Measurements from ENCODE around the gene TUSC2. TPM values are rescaled to one million over a fixed set of nuclear protein-coding genes. Genes with fewer than 3 reads are reported as not detected.

TUSC2 gene
- total and polyA plus RNA-seq, 10 of the 15 experiments (the other 5 are each of a cell fraction or from before 2014, with no cell fraction given) = 4.0 to 73.8 (median 34.3) TPM

DNA sequence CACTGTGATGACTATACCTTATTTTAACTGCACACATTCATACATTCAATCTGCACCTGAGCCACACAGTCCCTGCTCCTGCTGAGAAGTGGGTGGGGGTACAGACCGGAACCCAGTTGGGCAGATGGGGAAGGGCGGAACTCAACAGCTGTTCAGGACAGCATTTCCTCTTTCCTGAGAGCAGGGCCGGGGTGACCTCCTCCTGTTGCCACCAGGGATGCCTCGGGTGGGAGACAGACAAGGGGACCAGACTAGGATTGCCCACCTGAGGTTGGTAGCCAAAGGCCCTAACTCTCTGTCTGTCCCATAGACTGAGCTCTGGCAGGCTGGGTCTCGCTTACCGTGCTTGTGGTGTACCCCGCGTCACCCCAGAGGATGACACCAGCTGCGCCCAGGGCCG is 9.4 kb downstream of the TUSC2 start (continued):
- TF ChIP-seq E2F8 (IDR thresholded peaks at IDR 0.05; ENCODE audit: low read depth, partially characterized antibody) (no peak), KDM1A (IDR thresholded peaks at IDR 0.05; ENCODE audit: borderline replicate concordance) (no peak), ZNF24 (IDR thresholded peaks at IDR 0.05) (no peak), JUND (IDR thresholded peaks at IDR 0.05; ENCODE audit: low read depth, low read length) (no peak), RAD51 (IDR thresholded peaks at IDR 0.05) (no peak)

DNA sequence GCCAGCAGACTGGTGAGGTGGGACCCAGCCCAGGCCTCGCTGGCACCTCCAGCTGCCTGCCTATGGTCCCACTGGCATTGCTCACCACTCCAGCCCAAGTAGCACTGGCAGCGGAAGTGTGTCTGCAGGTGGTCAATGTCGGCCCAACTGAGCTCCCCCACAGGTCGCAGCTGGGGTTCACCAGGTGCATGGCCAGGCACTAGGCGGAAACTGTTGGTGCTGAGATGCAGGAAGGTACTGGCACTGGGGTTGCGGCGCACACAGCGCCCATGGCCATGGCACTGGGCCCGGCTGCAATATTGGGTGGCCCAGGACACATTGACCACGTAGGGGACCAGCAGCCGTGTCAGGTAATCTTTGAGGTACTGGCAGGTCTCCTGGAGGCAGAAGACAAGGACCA is 9.9 kb downstream of the TUSC2 start:
- no peaks in the 10 kb centered on the region for H4K20me1 ChIP-seq (ENCODE audit: control insufficient read depth, insufficient read depth)
- ChIA-PET CTCF (interaction anchor here (1.2 to 1.8 kb wide), 4 partner anchors 10 to 72 kb away, joined by 3 to 8 read pairs (median 4); partner anchors contain the start of genes HYAL3, NAA80 and TUSC2), SMC1A (ENCODE audit: uncharacterized antibody, unreplicated experiment) (interaction anchor here (1.8 kb wide), 1 partner anchor 19 kb away, joined by 4 read pairs; the partner anchor contains the start of genes HYAL3 and NAA80), POLR2A (interaction anchor here (1.0 to 1.9 kb wide), 3 partner anchors 19 to 58 kb away, joined by 3 to 7 read pairs (median 5); partner anchors contain the start of genes HYAL3 and NAA80), RAD21 (ENCODE audit: unreplicated experiment) (no interaction called here)
- no peaks in the 10 kb centered on the region for H3K27me3 ChIP-seq (replicated peaks in 1 of 2; ENCODE audit: control insufficient read depth in 2 of 2, insufficient read depth in 2 of 2, low read length in 1 of 2)
- no peak overlapping the region for H3K4me2 ChIP-seq (ENCODE audit: control insufficient read depth, insufficient read depth)
- no TSS peak for BruUV-seq (replicated peaks)
- no peak for FAIRE-seq
- no peak for ATAC-seq
- no peak overlapping the region for H3K9ac ChIP-seq (ENCODE audit: control insufficient read depth, insufficient read depth, low read length)
- no peak overlapping the region for H3K4me3 ChIP-seq
- H3K36me3 ChIP-seq (ENCODE audit: control insufficient read depth in 2 of 2, insufficient read depth in 2 of 2, low read length in 1 of 2) = peaks cover 0 to 2% of the 10 kb centered on the region in 2 experiments; a peak in 2 of 4 replicates
- intact Hi-C loops (cut with micrococcal nuclease; ENCODE audit: unreplicated experiment) (no loop called here), in situ Hi-C loops (cut with MboI) (no loop called here)
- 87% methylated on average over 11 of the region's 11 CpGs for WGBS (ENCODE audit: insufficient coverage, insufficient replicate concordance, low lambda C conversion rate, missing lambda C conversion rate)
- H3K79me2 ChIP-seq (ENCODE audit: control insufficient read depth, insufficient read depth, low read length) = peaks cover 5% of the 10 kb centered on the region
- no peak for DNase-seq (ENCODE audit: low read depth, low spot score)
- no peaks in the 10 kb centered on the region for H3K9me3 ChIP-seq (replicated peaks; ENCODE audit: control insufficient read depth, insufficient read depth, low read length)
- TF ChIP-seq PAX8 (IDR thresholded peaks at IDR 0.05) = no peak
- no peak for TF ChIP-seq SIX5 (IDR thresholded peaks at IDR 0.05; ENCODE audit: low read depth, low read length, severe bottlenecking)
- no peak for TF ChIP-seq NFXL1 (IDR thresholded peaks at IDR 0.05; ENCODE audit: borderline replicate concordance)
- TF ChIP-seq, protein P1, sequence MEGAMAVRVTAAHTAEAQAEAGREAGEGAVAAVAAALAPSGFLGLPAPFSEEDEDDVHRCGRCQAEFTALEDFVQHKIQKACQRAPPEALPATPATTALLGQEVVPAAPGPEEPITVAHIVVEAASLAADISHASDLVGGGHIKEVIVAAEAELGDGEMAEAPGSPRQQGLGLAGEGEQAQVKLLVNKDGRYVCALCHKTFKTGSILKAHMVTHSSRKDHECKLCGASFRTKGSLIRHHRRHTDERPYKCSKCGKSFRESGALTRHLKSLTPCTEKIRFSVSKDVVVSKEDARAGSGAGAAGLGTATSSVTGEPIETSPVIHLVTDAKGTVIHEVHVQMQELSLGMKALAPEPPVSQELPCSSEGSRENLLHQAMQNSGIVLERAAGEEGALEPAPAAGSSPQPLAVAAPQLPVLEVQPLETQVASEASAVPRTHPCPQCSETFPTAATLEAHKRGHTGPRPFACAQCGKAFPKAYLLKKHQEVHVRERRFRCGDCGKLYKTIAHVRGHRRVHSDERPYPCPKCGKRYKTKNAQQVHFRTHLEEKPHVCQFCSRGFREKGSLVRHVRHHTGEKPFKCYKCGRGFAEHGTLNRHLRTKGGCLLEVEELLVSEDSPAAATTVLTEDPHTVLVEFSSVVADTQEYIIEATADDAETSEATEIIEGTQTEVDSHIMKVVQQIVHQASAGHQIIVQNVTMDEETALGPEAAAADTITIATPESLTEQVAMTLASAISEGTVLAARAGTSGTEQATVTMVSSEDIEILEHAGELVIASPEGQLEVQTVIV (IDR thresholded peaks at IDR 0.05; ENCODE audit: borderline replicate concordance, partially characterized antibody) = no peak
- TF ChIP-seq ZNF274 (IDR thresholded peaks at IDR 0.05; ENCODE audit: insufficient read depth, insufficient read length) = no peak
- TF ChIP-seq RELA (IDR thresholded peaks at IDR 0.05; ENCODE audit: borderline replicate concordance, partially characterized antibody) = no peak
- no peak for TF ChIP-seq FOXM1 (IDR thresholded peaks at IDR 0.05; ENCODE audit: low read depth, low read length)
- H2AFZ ChIP-seq (ENCODE audit: control insufficient read depth, low read depth, low read length) = no peak overlapping the region
- H3K4me1 ChIP-seq (ENCODE audit: control insufficient read depth, insufficient read depth, low read length) = peaks cover 23% of the 10 kb centered on the region
- no peak overlapping the region for H3K27ac ChIP-seq (ENCODE audit: control insufficient read depth, insufficient read depth)
